Hypothalamus (tissue), 51 donors: ENCODE measurements around the gene GARNL3.

ENCODE experiments used
- DNase-seq, 51 donors: peaks; one replicate each; lab custom pipeline; 2025; lab: John Stamatoyannopoulos, UW

GARNL3 gene, protein sequence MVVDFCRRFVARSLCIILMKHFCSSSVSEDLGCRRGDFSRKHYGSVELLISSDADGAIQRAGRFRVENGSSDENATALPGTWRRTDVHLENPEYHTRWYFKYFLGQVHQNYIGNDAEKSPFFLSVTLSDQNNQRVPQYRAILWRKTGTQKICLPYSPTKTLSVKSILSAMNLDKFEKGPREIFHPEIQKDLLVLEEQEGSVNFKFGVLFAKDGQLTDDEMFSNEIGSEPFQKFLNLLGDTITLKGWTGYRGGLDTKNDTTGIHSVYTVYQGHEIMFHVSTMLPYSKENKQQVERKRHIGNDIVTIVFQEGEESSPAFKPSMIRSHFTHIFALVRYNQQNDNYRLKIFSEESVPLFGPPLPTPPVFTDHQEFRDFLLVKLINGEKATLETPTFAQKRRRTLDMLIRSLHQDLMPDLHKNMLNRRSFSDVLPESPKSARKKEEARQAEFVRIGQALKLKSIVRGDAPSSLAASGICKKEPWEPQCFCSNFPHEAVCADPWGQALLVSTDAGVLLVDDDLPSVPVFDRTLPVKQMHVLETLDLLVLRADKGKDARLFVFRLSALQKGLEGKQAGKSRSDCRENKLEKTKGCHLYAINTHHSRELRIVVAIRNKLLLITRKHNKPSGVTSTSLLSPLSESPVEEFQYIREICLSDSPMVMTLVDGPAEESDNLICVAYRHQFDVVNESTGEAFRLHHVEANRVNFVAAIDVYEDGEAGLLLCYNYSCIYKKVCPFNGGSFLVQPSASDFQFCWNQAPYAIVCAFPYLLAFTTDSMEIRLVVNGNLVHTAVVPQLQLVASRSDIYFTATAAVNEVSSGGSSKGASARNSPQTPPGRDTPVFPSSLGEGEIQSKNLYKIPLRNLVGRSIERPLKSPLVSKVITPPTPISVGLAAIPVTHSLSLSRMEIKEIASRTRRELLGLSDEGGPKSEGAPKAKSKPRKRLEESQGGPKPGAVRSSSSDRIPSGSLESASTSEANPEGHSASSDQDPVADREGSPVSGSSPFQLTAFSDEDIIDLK

DNA sequence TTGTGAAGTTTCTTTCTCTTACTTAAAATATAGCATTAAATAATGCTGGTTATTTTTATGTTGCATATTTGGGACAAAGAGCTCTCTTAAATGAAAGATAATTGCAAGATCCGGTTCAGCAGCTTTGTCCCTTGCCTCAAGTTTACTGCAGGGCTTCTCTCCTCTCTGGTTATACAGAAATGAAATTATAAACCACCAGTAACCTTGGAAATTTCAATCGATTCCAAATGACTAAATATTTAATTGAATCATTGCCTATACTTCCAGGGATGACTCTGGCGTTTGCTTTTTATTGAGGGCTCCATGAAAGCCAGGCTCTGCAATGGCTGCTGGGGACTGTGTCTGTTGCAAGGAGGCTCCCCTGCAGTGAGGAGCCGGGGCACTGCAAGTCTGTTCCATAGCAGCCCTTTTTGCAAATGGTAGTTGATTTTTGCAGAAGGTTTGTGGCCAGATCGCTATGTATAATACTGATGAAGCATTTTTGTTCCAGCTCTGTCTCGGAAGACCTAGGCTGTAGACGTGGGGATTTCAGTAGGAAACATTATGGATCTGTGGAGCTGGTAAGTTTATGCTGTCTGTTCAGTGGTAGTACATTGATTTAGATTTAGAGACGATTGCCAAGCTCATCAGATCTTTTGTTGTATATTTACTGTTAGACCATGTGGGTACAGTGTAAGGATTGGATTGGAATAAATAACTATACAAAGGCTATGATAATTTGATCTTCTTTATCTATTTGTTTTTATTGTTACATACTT is at the start of gene GARNL3:
TSS of gene GARNL3 (plus strand) at position 313 of the 758 bp plus-strand sequence. CDS start at position 417, 104 bp downstream.
- DNase-seq, result peak in 13 of 51 donors; percentile 10 to 78 (median 31)

DNA sequence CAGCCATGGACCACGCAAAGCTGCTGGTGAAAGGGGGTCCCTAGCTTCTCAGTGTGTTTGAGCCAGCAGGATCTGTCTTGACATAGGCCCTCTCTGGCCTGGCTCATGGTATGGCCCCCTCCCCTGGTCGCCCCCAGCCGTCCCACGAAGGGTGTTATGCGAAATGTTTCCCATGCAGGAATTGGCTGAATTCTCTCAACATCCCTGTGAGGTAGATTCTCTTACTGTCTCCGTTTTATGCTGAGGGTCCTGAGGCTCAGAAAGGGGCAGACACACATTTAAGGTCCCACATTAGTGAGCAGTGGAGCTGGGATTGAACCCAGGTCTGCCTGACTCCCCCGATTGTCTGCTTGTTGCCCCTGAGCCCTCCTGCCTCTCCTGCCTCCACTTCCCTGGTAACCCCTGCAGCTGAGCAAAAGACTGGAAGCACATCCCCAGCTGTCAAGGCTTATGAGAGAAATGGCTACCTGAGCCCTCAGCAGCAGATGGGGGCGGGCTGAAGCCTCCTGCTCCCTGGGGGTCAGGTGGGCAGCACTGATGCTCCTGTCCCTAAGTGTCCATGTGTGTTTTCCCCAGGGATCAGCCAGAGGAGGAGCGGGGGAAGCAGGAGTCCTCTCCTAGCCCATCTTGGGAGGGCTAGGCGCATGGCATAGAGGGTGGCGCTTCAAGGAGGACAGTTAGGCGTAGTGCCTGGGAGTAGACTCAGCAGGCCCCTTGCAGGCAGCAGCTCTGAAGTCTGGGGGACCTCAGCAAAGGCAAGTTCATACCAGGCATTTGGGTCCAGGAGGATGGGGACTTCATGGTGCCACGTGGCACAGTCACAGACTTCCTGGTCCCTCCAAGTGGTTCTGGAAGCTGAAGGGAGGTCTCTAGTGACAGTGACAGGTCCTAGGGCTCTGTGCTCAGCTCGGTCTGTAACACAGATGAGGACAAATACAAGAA is 49.0 kb upstream of the GARNL3 start:
- no peak for DNase-seq

DNA sequence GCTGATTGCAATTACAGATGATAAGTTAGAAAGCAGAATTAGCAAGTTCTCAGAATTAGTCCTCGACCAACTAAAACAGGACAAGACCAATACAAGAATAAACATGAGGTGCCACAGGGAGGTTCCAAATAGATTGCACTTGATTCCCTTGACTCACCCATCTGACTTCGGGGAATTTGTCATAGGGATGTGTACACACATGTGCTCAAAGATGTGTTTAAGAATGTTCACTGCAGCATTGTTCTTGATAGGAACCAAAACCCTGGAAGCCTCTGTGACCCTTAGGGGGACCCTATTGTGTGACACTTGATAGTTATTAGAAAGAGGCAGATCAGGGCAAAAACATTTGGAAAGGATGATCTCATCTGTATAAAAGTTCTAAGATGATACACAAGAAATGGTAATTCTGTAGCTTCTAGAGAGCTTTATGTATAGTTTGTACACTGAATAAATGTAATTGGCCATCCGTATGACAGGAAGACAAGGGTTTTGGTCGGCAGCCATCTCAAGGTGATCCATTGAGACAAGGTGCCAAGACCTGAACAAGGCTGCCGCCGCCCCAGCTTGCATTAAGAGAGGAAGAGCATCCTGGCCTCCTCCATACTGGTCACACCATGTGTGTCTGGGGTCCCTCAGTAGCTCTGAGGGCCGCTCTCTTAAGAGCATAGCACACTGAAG is 48.2 kb upstream of the GARNL3 start:
- DNase-seq, result no peak

DNA sequence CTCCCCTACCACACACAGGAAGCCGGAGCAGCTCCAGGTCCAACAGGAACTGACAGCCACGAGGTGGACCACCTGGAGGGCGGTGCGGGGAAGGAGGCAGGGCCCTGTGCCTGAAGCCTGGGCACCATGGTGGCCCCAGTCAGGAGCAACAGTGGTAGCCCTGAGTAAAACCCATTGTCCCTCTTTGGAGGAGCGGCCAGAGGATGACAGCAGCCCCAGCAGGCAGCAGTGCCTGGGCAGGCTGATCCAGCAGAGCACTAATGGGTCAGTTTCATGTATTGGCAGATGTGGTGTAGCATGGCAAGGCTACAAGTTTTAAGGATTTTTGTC is 47.7 kb upstream of the GARNL3 start:
- DNase-seq, result peak in 1 of 51 donors; percentile 23

DNA sequence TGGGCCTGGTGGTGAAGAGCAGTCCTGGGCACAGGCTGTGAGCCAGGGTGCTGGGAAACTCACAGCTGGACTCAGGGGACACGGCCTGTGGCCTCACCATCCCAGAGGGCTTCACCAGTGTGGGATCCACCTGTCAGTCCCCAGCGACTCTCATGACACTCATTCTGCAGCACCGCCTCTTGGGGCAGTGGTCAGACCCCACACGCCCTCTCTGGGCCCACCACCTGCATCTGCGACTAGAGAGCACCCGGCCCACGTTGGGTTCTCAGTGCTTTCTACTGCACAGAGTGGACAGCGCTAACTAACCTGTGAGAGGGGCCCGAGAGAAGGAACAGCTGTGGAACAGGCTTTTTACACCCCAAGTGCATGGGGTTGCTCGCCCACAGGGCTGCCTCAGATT is 45.8 kb upstream of the GARNL3 start:
- no peak for DNase-seq

DNA sequence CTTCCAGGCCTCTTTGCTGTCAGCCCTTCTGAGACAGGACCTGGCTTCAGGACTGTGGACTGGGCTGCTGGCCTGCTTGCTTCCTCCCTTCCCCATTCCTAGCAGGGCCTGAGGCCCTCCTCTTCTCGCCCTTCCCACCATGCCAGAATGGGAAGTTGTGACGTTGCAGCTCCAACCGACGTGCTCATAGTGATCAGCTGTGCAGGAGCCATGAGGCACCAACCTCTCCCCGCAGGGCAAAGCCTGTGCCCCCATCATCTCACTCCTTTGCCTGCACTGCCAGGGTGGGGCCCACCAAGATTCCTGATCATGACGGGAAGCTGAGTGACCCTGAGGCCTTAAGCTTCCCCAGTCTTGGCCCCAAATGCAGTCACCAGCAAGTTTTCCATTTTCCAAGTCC is 45.1 kb upstream of the GARNL3 start:
- DNase-seq, result no peak

DNA sequence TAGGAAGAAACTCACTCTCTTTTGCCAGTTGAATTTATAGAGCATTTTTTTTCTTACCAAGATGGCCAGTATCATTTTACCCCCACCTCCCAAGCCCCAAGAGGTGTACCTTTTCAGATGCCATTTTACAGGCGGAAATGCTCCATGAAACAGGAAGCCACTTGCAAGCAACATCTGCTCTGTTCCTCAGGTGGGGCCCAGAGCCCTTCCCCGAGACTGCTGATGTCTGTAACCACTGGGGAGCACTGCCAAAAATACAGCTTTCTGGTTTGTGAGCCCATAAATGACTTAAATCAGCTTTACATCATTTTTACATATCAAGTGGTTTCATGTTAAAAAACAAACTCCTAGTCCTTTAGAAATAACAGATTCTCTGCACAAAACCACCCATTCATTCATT is 42.9 kb upstream of the GARNL3 start:
- DNase-seq, result no peak

DNA sequence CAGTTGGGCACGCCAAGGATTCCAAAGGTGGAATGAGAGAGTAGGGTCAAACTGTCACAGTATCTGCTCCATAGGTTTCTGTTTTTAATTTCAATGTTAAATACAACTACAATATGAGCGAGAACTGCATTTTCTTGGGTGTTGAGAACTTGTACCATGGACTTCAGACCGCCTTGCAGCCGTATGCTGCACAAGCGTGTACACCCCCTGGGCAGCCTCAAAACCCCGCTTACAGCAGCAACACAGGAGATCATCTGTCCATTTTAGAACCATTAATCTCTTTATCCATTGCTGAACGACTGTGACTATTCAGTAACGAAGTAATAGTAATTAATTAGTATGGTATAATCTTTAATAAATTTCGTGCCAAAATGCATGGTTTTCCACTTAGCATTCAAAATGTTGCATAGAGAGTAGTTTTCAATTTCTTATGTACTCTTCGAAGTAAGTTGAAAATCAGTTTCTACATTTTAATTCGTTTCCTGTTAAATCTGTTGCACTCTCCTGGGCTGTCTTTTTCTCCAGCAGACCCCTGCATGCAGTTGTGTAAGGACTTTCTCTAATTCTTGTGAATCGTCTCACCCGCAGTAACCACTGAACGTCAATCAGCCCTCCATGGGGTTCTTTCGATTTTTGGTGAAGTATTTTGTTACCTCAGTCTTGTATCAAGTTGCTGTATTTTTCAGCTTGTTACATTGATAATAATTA is 42.0 kb upstream of the GARNL3 start:
- no peak for DNase-seq

DNA sequence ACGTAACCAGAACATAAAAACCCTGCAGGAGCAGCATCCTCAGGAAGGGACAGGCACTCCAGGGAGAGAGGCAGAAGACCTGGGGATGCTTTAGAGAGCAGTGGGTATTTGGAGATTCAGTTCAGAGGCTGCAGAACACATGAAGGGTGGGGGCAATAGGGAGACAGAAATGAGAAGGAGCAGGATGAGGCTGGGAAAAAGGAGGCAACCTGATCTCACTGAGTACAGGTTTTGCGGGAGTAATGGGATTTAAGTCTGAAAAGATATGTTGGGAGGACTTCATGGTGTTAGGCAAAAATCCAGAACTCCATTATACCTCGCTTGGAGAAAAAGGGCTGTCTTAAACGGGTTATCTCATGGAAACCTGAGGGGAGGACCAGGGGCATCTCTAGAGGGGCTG is 41.3 kb upstream of the GARNL3 start:
- DNase-seq, result peak in 1 of 51 donors; percentile 20

DNA sequence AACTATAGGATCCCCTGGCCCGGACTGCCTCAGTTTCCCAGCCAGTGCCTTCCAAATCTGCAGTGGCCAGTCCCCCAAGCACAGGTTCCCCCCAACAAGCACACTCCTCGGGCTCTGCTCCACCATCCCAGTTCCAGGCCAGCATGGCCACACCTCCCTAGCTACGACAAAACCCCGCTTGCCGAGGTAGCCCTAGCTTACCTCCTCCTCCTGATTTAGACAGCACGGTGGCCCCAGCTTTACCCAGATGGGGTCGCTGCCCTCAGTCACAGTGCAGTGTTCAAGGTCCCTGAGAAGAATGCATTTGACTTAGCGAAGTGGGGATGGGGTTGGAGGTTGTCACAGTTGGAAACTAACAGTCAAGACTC is 40.8 kb upstream of the GARNL3 start:
- DNase-seq, result peak in 4 of 51 donors; percentile 29 to 71 (median 44)

DNA sequence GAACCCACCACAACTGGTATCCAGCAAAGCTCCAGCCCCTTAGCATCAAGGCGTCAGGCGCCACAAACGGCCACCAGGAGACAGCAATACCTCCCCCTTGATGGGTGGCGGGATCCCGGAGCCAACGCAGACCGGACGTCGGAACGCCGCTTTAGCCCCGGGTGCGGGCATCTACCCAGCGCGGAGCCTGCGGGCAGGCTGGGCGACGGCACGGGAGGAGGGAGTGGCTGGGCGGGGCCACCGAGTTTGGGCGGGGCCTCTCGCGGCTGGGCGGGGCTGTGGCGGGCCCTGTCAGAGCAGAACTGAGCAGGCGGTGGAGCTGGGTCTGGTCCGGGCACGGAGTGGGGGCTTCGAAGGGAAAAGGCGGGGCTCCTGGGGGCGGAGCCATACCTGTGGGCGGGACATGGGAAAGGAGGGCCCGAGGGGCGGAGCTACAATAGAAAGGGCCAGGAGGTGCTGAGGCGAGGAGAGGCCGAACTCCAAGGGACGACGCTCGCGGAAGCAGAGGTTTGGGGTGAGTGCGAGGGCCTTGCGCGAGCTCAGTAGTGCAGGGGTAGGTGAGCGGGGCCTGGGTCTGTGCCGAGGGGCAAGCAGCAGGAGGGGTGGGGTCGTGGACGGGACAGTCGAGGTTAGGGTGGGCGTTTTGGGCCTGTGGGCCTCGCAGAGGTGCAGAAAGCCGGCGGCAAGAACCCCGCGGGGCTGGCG is 40.2 kb upstream of the GARNL3 start:
- DNase-seq, result peak in 50 of 51 donors; percentile 55 to 91 (median 79)

DNA sequence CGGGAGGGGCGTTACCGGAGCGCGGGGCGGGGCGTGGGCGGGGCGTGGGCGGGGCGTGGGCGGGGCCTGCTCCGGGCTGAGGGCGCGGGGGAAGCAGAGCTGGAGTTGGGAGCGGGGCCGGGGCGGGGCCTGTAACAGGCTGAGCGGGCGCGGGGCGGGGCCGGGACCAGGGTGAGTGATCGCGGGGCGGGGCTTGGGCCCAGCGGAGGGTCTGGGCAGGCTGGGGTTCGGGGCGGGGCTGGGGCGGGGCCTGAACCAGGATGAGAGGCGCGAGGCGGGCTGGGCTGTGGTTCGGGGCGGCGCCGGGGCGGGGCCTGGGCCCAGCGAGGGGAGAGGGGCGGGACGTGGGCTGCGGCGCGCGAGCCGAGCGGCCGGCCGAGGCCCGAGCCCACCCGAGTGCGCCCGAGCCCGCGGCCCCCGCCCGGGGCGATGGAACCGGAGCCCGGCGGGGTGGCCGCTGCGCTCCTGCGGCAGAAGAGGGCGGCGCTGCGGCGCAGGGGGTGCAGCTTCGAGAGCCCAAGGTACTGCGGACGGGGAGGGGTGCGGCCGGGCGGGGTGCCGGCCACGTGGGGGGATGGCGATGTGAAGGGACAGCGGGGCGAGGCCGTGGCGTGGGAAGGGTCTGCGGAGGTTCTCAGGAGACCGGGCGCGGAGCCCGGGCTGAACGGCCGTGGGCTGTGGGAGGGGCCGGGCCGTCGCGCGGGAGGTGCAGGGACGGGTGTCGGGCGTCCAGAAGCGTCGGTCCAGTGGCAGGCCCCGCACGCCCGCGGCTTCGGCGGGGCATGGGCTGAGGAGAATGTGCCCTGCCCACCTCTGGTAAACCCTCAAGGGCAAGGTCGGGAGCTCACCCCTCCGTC is 39.5 kb upstream of the GARNL3 start:
- peak; percentile 70 to 99 (median 95) for DNase-seq

DNA sequence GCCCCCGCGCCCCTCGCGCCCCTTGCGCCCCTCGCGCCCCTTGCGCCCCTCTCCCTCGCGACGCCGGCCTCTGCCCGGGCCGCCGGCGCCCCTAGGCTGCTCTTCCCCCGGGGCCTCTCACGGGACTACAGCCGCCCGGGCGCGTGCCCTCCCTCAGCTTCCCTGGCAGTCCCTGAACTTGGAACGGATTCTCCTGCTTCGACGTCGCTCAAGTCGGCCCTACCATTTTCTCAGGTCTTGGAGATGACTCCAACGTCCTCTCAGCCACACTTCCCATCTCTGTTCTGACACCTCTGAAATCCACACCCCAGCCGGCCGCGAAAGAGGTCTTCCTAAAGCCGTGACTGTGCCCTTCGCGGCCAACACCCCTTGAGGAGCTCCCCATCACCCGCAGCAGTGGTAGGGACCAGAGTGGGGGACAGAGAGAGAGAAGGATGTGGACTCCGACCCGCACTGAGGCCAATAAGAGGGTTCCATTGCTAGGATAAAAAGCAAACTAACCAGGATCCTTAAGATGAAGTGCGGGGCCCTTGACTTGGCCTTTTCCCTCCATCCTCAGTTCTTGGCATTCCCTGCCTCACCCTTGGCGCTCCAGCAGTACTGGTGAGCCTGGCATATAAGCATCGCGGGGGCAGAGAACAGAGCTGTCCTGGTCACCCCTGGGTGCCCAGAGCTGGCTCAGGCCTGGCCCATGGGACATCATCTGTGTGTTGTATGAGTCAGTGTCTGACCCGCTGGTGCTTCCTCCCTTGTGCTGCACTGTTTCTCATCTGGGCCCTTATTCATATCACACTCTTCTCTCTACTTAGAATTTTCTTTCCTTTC is 38.6 kb upstream of the GARNL3 start:
- peak in 14 of 51 donors; percentile 12 to 53 (median 33) for DNase-seq

DNA sequence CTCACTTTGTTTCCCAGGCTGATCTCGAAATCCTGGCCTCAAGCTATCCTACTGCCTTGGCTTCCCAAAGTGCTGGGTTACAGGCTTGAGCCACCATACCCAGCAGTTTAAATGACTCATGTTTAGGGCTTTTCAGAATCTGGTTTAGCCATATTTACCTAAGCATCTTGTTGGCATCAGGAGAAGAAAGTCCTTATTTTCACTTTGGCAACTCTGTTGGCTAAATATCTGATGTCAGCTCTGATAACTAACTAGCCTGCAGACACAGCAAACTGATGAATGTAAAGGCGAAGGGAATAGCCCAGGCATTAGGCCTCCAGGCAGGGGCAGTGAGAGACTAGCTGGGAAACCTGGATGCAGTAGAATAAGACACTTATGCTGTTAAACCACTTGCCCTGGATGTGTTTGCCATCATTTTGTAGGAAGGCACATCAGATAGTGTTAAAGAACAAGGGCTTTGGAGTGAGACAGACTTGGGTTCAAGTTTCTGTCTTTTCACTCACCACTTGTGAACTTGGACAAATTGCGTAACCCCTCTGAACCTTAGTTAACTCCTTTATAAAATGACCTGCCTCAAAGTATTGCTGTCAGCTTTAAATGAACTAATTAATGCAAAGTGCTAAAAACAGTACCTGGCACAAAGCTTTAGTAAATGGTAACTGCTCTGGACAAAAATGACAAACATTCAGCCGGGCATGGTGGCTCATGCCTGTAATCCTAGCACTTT is 34.7 kb upstream of the GARNL3 start:
- DNase-seq, result no peak

DNA sequence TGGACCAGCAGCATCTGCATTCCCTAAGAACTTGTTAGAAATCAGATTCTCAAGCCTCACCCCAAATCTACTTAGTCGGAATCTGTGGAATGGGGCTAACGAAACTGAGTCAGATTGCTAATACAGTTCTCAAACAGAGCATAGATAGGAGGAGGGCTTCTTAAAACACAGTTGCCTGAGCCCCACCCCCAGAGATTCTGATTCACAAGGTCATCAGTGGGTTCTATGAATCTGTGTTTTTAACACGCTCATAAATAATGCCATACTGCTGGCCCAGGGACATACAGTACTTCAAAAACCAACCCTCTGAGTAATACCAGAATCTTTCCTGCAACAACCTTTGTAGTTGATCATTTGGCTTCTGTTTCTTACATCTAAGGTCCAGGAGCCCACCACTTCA is 32.9 kb upstream of the GARNL3 start:
- DNase-seq, result no peak
